Lower lobe of right lung (tissue), 2 donors: ENCODE results near the gene SLC39A8. TPM values are rescaled to one million over a fixed set of nuclear protein-coding genes. Genes with fewer than 3 reads are reported as not detected.

ENCODE experiments used
- ATAC-seq, 2 donors: fragments of 200-7000 bp; cut with Tn5 transposase; one replicate each; pipeline ENCODE4 v1.9.1; 2020 to 2022; ENCODE audit warnings: mild to moderate bottlenecking in 2 of 2, moderate library complexity in 2 of 2
- DNase-seq: peaks from one replicate; pipeline ENCODE4 v3.0.0-alpha.2; 2020
- H3K27ac ChIP-seq: fragments of 200-600 bp; one replicate; pipeline ENCODE4 v1.8.0; 2022
- H3K27me3 ChIP-seq: fragments of 200-600 bp; one replicate; pipeline ENCODE4 v1.8.0; 2022; ENCODE audit warnings: low read depth
- H3K36me3 ChIP-seq: fragments of 200-600 bp; one replicate; pipeline ENCODE4 v1.8.0; 2022; ENCODE audit warnings: mild to moderate bottlenecking
- H3K4me1 ChIP-seq: fragments of 200-600 bp; one replicate; pipeline ENCODE4 v1.8.0; 2022
- H3K4me3 ChIP-seq: fragments of 200-600 bp; one replicate; pipeline ENCODE4 v1.8.0; 2022; ENCODE audit warnings: mild to moderate bottlenecking
- H3K9me3 ChIP-seq: fragments of 200-600 bp; one replicate; pipeline ENCODE4 v1.8.0; 2022
- intact Hi-C: fragments of 100-400 bp; cut with DNase I; formaldehyde crosslinking; loops from one replicate; pipeline ENCODE4 v1.11.0; 2022
- total RNA-seq: library from RNA; stranded (reverse); fragmentation: NEBNext Ultra II Directional; extraction: Animal tissue kit (Norgen Biotek cat#: 25700); gene quantifications from one replicate; pipeline ENCODE4 v1.2.1, GENCODE V29; 2021
- TF ChIP-seq, protein P1 (sequence below): fragments of 200-600 bp; IDR thresholded peaks from one replicate; pipeline ENCODE4 v1.8.0; 2022; ENCODE audit warnings: antibody characterized with exemption, mild to moderate bottlenecking
- donor health status: DM: no; HTN: yes; CAD: no; lungs with severe emphysema.

Gene SLC39A8
- total RNA-seq, 1 donor from 2014 or later: 370 TPM

DNA sequence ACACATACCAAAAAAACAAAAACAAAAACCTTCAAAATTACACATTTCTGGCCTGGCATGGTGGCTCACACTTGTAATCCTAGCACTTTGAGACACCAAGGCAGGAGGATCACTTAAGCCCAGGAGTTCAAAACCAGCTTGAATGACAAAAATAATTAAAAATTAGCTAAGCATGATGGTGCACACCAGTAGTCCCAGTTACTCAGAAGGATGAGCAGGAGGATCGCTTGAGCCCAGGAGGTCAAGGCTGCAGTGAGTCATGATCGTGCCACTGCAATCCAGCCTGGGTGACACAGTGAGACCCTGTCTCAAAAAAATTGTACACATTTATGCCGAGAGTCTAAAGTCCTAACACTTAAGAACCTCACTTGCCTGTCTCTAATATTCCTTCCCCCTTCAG lies 18.3 kb downstream of the SLC39A8 start:
- TF ChIP-seq, protein P1, sequence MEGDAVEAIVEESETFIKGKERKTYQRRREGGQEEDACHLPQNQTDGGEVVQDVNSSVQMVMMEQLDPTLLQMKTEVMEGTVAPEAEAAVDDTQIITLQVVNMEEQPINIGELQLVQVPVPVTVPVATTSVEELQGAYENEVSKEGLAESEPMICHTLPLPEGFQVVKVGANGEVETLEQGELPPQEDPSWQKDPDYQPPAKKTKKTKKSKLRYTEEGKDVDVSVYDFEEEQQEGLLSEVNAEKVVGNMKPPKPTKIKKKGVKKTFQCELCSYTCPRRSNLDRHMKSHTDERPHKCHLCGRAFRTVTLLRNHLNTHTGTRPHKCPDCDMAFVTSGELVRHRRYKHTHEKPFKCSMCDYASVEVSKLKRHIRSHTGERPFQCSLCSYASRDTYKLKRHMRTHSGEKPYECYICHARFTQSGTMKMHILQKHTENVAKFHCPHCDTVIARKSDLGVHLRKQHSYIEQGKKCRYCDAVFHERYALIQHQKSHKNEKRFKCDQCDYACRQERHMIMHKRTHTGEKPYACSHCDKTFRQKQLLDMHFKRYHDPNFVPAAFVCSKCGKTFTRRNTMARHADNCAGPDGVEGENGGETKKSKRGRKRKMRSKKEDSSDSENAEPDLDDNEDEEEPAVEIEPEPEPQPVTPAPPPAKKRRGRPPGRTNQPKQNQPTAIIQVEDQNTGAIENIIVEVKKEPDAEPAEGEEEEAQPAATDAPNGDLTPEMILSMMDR: no peak
- H3K36me3 ChIP-seq: peaks cover 11% of the 10 kb centered on the region

DNA sequence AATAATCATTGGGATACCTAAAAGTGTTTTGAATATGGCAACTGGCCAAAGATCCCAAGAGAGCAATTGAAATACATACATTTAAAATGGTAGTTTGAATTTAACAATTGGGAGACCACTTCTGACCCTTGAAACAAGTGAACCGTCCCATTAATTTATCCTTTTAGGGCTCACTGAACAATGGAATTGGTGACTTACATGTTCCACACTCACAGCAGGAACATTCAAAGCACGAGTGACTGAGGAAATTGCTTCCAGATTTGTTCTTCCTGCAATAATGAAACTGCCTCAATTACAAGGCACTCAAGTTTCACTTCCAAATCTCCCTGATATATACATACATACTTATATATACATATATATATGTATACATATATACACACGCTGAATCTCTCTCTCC lies 20.6 kb downstream of the SLC39A8 start:
- intact Hi-C loops: no loop called here
- ATAC-seq (no peak), DNase-seq (no peak)

More for the DNA sequence above, 18.3 kb downstream of the SLC39A8 start:
- ATAC-seq (no peak), DNase-seq (no peak)
- H3K4me1 ChIP-seq: peaks cover under 1% of the 10 kb centered on the region
- no peaks in the 10 kb centered on the region for H3K27me3 ChIP-seq
- no peak overlapping the region for H3K4me3 ChIP-seq
- H3K9me3 ChIP-seq: no peaks in the 10 kb centered on the region
- no peak overlapping the region for H3K27ac ChIP-seq
- intact Hi-C loops: no loop called here

DNA sequence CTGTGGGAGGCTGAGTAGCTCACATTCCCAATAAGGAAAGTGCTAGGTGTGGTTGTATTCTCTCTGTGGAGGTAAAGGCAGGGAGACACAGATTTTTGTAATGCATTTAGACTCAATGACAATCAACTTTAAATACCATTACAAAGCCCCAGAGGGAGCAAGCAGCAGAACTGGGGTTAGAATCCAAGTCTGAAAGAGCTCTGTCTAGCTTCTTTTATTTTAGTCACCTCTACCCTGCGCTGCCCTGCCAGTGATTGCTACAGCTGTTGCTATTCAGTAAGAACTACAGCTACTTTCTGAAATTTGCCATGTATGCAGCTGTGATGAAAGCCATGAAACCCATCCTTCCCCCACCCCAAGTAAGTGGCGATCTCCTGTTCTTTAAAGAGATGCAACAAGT lies 22.5 kb downstream of the SLC39A8 start:
- Histone ChIP-seq H3K27ac (no peak overlapping the region), H3K4me1 (peaks cover 9% of the 10 kb centered on the region), H3K27me3 (no peaks in the 10 kb centered on the region), H3K36me3 (peaks cover 11% of the 10 kb centered on the region), H3K4me3 (no peak overlapping the region), H3K9me3 (no peaks in the 10 kb centered on the region)
- intact Hi-C loops: no loop called here
- ATAC-seq (no peak), DNase-seq (no peak)
- TF ChIP-seq, protein P1: no peak

More for the DNA sequence above, 20.6 kb downstream of the SLC39A8 start:
- TF ChIP-seq, protein P1: no peak
- Histone ChIP-seq H3K9me3 (no peaks in the 10 kb centered on the region), H3K4me3 (no peak overlapping the region), H3K27ac (no peak overlapping the region), H3K27me3 (no peaks in the 10 kb centered on the region), H3K36me3 (peaks cover 11% of the 10 kb centered on the region), H3K4me1 (peaks cover 9% of the 10 kb centered on the region)

DNA sequence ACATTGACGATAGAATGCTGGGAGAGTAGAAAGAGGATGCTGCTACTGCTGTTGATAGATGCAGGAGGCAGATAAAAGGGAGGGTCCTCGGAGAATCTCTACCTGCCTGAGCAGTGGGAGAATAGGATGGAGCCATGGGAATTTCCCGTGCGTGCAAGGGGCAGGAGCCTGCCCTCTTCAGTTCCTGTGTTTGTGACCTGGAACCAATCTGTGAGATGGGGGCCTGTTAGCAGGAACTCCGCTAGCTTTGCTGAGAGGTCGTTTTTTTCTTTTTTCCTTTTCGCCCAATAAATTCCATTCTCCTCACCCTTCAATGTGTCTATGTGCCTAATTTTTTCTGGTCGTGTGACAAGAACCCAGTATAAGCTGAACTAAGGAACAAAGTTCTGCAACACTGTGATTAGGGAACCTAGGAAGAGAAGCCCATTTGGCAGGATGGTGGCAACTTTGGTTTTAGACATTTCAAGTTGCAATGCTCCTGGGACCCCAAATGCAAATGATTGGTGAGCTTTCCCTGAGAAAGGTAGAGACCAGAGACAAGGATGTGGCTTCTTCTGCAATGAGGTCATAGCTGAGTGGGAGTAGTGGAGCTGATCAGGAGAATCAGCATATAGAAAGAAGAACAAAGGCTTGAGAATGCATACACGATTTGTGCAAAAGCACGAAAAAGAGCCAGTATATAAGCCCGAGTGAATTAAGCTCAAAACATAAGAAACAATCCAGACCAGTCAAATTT lies 23.9 kb downstream of the SLC39A8 start:
- H3K27ac ChIP-seq: no peak overlapping the region
- DNase-seq (no peak), ATAC-seq (no peak)
- H3K27me3 ChIP-seq: no peaks in the 10 kb centered on the region
- TF ChIP-seq, protein P1: no peak
- peaks cover 11% of the 10 kb centered on the region for H3K36me3 ChIP-seq
- H3K4me1 ChIP-seq: peaks cover 9% of the 10 kb centered on the region
- H3K4me3 ChIP-seq: no peak overlapping the region
- intact Hi-C loops: no loop called here
- H3K9me3 ChIP-seq: no peaks in the 10 kb centered on the region

DNA sequence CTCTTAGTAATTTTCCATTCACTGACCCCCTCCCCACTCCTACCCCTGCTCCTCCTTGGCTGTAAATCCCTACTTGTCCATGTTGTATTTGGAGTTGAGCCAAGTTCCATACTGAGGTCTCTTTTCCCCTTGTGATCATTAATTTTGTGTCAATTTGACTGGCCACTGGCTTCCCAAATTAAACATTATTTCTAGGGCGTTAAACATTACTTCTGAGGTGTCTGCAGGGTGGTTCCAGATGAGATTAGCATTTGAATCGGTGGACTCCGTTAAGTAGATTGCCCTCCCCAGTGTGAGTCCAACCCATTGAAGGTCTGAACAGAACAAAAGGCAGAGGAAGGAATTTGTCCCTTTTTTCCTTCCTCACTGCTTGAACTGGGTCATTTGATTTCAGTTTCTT lies 25.7 kb downstream of the SLC39A8 start:
- ATAC-seq (no peak), DNase-seq (no peak)
- Histone ChIP-seq H3K27ac (peak overlapping the region; percentile 58), H3K36me3 (peaks cover 18% of the 10 kb centered on the region), H3K27me3 (no peaks in the 10 kb centered on the region), H3K4me1 (peaks cover 17% of the 10 kb centered on the region), H3K4me3 (no peak overlapping the region), H3K9me3 (no peaks in the 10 kb centered on the region)
- TF ChIP-seq, protein P1: no peak
- intact Hi-C loops: no loop called here
